CD14-positive monocyte (primary cell): ENCODE results near the gene WEE1. TPM values are rescaled to one million over a fixed set of nuclear protein-coding genes. Genes with fewer than 3 reads are reported as not detected.

ENCODE experiments used
- DNase-seq, 3 donors: peaks; one replicate each; pipeline ENCODE4 v3.0.0-alpha.2; 2011 to 2022
- H2AFZ ChIP-seq: 2 replicates; pipeline ENCODE4 v1.6.0; 2012; ENCODE audit warnings: mild to moderate bottlenecking, low read depth, low read length, inconsistent platforms; ENCODE audit not compliant: insufficient read depth, poor library complexity, severe bottlenecking
- H3K27ac ChIP-seq, 2 donors: 1 replicate in 1 of 2; 2 replicates in 1 of 2; pipeline ENCODE4 v1.5.1; 2012 to 2013; ENCODE audit warnings: low read length in 2 of 2, control low read depth in 1 of 2, inconsistent platforms in 1 of 2, low read depth in 1 of 2, mild to moderate bottlenecking in 1 of 2
- H3K27me3 ChIP-seq, 2 donors: one replicate each; pipeline versions ENCODE4 v1.6.0 to v1.6.1; 2011 to 2013; ENCODE audit warnings: low read length in 2 of 2; ENCODE audit not compliant: control insufficient read depth in 2 of 2, insufficient read depth in 2 of 2
- H3K36me3 ChIP-seq, 2 donors: replicated peaks in 1 of 2; 1 replicate in 1 of 2; 2 replicates in 1 of 2; pipeline versions ENCODE4 v1.5.1 to v1.6.1; 2012 to 2013; ENCODE audit warnings: low read length in 2 of 2, control low read depth in 1 of 2, inconsistent platforms in 1 of 2, mild to moderate bottlenecking in 1 of 2; ENCODE audit not compliant: insufficient read depth in 2 of 2, control insufficient read depth in 1 of 2
- H3K4me1 ChIP-seq, 2 donors: 1 replicate in 1 of 2; 2 replicates in 1 of 2; pipeline versions ENCODE4 v1.5.1 to v1.6.1; 2012 to 2013; ENCODE audit warnings: low read length in 2 of 2, control low read depth in 1 of 2, inconsistent platforms in 1 of 2, mild to moderate bottlenecking in 1 of 2, moderate library complexity in 1 of 2; ENCODE audit not compliant: insufficient read depth in 2 of 2, control insufficient read depth in 1 of 2
- H3K4me2 ChIP-seq: replicated peaks from 2 replicates; pipeline ENCODE3; 2012; ENCODE audit warnings: low read length, moderate library complexity, mild to moderate bottlenecking; ENCODE audit not compliant: poor library complexity, severe bottlenecking; ENCODE audit errors: extremely low read depth
- H3K4me3 ChIP-seq, 3 experiments: fragments of 200-600 bp in 1 of 3; sonication (generic) in 1 of 3; replicated peaks in 1 of 3; 1 replicate in 2 of 3; 2 replicates in 1 of 3; pipeline ENCODE4 v1.5.1; 2011 to 2013; ENCODE audit warnings: low read length in 3 of 3, mild to moderate bottlenecking in 3 of 3, control low read depth in 2 of 3, low read depth in 2 of 3, inconsistent platforms in 1 of 3, moderate library complexity in 1 of 3
- H3K79me2 ChIP-seq: 2 replicates; pipeline ENCODE4 v1.6.0; 2012; ENCODE audit warnings: mild to moderate bottlenecking, control low read depth, inconsistent platforms, low read length, moderate library complexity; ENCODE audit not compliant: insufficient read depth
- H3K9ac ChIP-seq: 2 replicates; pipeline ENCODE4 v1.6.0; 2017; ENCODE audit warnings: low read length, mild to moderate bottlenecking; ENCODE audit not compliant: insufficient read depth, poor library complexity, severe bottlenecking
- H3K9me3 ChIP-seq, 2 donors: replicated peaks in 1 of 2; 1 replicate in 1 of 2; 2 replicates in 1 of 2; pipeline versions ENCODE4 v1.5.1 to v1.6.1; 2012 to 2013; ENCODE audit warnings: low read length in 2 of 2, control low read depth in 1 of 2; ENCODE audit not compliant: control insufficient read depth in 1 of 2, insufficient read depth in 1 of 2
- H4K20me1 ChIP-seq: 2 replicates; pipeline ENCODE4 v1.6.0; 2012; ENCODE audit warnings: mild to moderate bottlenecking, low read length, control low read depth, moderate library complexity; ENCODE audit not compliant: insufficient read depth
- H3K27ac Mint-ChIP-seq, 7 donors: one replicate each; pipeline ENCODE4 v1.8.0; 2020; ENCODE audit warnings: mild to moderate bottlenecking in 7 of 7, mixed read lengths in 7 of 7, moderate library complexity in 6 of 7, inconsistent platforms in 2 of 7
- H3K27me3 Mint-ChIP-seq, 3 donors: one replicate each; pipeline ENCODE4 v1.8.0; 2021 to 2022; ENCODE audit warnings: low read depth in 3 of 3, mild to moderate bottlenecking in 3 of 3, mixed read lengths in 3 of 3, moderate library complexity in 3 of 3, inconsistent platforms in 1 of 3
- H3K36me3 Mint-ChIP-seq, 2 donors: one replicate each; pipeline ENCODE4 v1.8.0; 2020; ENCODE audit warnings: mixed read lengths in 2 of 2, inconsistent platforms in 1 of 2, mild to moderate bottlenecking in 1 of 2
- H3K4me1 Mint-ChIP-seq: one replicate; pipeline ENCODE4 v1.8.0; 2020; ENCODE audit warnings: mild to moderate bottlenecking, mixed read lengths
- H3K4me3 Mint-ChIP-seq, 2 donors: one replicate each; pipeline ENCODE4 v1.8.0; 2020; ENCODE audit warnings: mild to moderate bottlenecking in 2 of 2, mixed read lengths in 2 of 2, moderate library complexity in 1 of 2
- H3K9me3 Mint-ChIP-seq, 7 donors: one replicate each; pipeline ENCODE4 v1.8.0; 2020 to 2022; ENCODE audit warnings: mixed read lengths in 7 of 7, mild to moderate bottlenecking in 6 of 7, moderate library complexity in 6 of 7, inconsistent platforms in 2 of 7
- CTCF ChIP-seq: fragments of 200-600 bp; IDR thresholded peaks from one replicate; pipeline ENCODE4 v1.8.0; 2022; ENCODE audit warnings: antibody characterized with exemption, mild to moderate bottlenecking
- WGBS: methylation state at CpG from one replicate; pipeline ENCODE4 v1.1.5; 2013; ENCODE audit warnings: missing lambda C conversion rate; ENCODE audit not compliant: insufficient coverage; 5-methylcytosine and 5-hydroxymethylcytosine counted together
- intact Hi-C, 2 donors: fragments of 100-400 bp; cut with micrococcal nuclease; formaldehyde crosslinking; loops; one replicate each; pipeline versions ENCODE4 v1.15.0 to v1.15.1; 2023
- polyA plus RNA-seq, 3 donors: library from polyadenylated mRNA; depleted of rRNA in 1 of 3; unstranded in 2 of 3; stranded (reverse) in 1 of 3; fragments of 300-500 nt in 2 of 3; fragments of >200 nt in 1 of 3; fragmentation: Illumina TruSeq in 2 of 3; gene quantifications; 1 replicate in 2 of 3; 2 replicates in 1 of 3; pipeline ENCODE4 v1.2.3, GENCODE V29; 2012 to 2021

WEE1 gene
- polyA plus RNA-seq, 3 donors, result 0.05 to 0.41 (median 0.22) TPM

- intact Hi-C loops, result no loop called here
- TF ChIP-seq CTCF, result no peak
- no peaks in the 10 kb centered on the region for H3K9me3 ChIP-seq
- Mint-ChIP-seq H3K4me3 (no peak overlapping the region), H3K9me3 (no peaks in the 10 kb centered on the region), H3K27me3 (peaks cover 0 to 6% (median 4%) of the 10 kb centered on the region in 3 donors), H3K36me3 (no peaks in the 10 kb centered on the region), H3K27ac (no peak overlapping the region), H3K4me1 (peaks cover 5% of the 10 kb centered on the region)
- no peaks in the 10 kb centered on the region for H4K20me1 ChIP-seq
- no peaks in the 10 kb centered on the region for H3K27me3 ChIP-seq
- H3K79me2 ChIP-seq, result no peaks in the 10 kb centered on the region
- no peak for DNase-seq
- H3K36me3 ChIP-seq, result no peaks in the 10 kb centered on the region
- H3K4me2 ChIP-seq, result no peak overlapping the region
- H3K9ac ChIP-seq, result no peak overlapping the region
- no peak overlapping the region for H3K4me3 ChIP-seq
- 93% methylated on average over 9 of the region's 9 CpGs for WGBS
- no peak overlapping the region for H2AFZ ChIP-seq
- H3K27ac ChIP-seq, result no peak overlapping the region
- peaks cover under 1 to 3% of the 10 kb centered on the region in 2 donors for H3K4me1 ChIP-seq
Measured at GRCh38 chr11:9606809-9607510, 33.5 kb downstream of the WEE1 start.

- H3K27ac ChIP-seq, result no peak overlapping the region
- Mint-ChIP-seq H3K36me3 (no peaks in the 10 kb centered on the region), H3K4me3 (no peak overlapping the region), H3K27ac (no peak overlapping the region), H3K27me3 (peaks cover 0 to 6% (median 4%) of the 10 kb centered on the region in 3 donors), H3K9me3 (no peaks in the 10 kb centered on the region), H3K4me1 (no peaks in the 10 kb centered on the region)
- no peak overlapping the region for H3K9ac ChIP-seq
- no peak overlapping the region for H2AFZ ChIP-seq
- no peaks in the 10 kb centered on the region for H3K79me2 ChIP-seq
- H3K4me2 ChIP-seq, result no peak overlapping the region
- intact Hi-C loops, result no loop called here
- no peak for DNase-seq
- no peaks in the 10 kb centered on the region for H3K27me3 ChIP-seq
- no peak for TF ChIP-seq CTCF
- H3K4me3 ChIP-seq, result no peak overlapping the region
- H3K36me3 ChIP-seq, result no peaks in the 10 kb centered on the region
- H3K9me3 ChIP-seq, result no peaks in the 10 kb centered on the region
- H4K20me1 ChIP-seq, result no peaks in the 10 kb centered on the region
- no peaks in the 10 kb centered on the region for H3K4me1 ChIP-seq
- WGBS, result no CpG with 5 or more reads among the region's 3 CpGs
Measured at GRCh38 chr11:9607511-9607899, 34.0 kb downstream of the WEE1 start.
